AG04450 (cell line): ENCODE data around the gene ZNF791. TPM values are rescaled to one million over a fixed set of nuclear protein-coding genes. Genes with fewer than 3 reads are reported as not detected.

Experiments
- CTCF ChIA-PET: fragments of 300-600, 350-600 bp; formaldehyde crosslinking; extraction: SDS; loops from one replicate; lab custom pipeline; 2022; ENCODE audit warnings: antibody characterized with exemption, inconsistent platforms; lab: Charles Lee
- POLR2A ChIA-PET: fragments of 350-600 bp; formaldehyde crosslinking; extraction: SDS; loops from one replicate; lab custom pipeline; 2021; ENCODE audit warnings: antibody characterized with exemption, inconsistent platforms; lab: Yijun Ruan, JAX
- DNase-seq: peaks from one replicate; pipeline ENCODE4 v3.0.0-alpha.2; 2011; ENCODE audit warnings: low read depth, low spot score
- H3K27ac ChIP-seq: one replicate; pipeline ENCODE4 v1.5.1; 2012; ENCODE audit warnings: low read depth, low read length, control low read depth
- H3K27me3 ChIP-seq: one replicate; pipeline ENCODE4 v1.6.0; 2012; ENCODE audit warnings: low read length; ENCODE audit not compliant: control insufficient read depth, insufficient read depth
- H3K4me3 ChIP-seq: 2 replicates; pipeline ENCODE4 v1.5.1; 2011; ENCODE audit warnings: mild to moderate bottlenecking, low read depth, low read length, control low read depth
- H3K9me3 ChIP-seq: 2 replicates; pipeline ENCODE4 v1.5.1; 2012; ENCODE audit warnings: low read length; ENCODE audit not compliant: control insufficient read depth, insufficient read depth
- polyA plus RNA-seq: library from polyadenylated mRNA; depleted of rRNA; stranded (reverse); fragments of >200 nt; gene quantifications from 2 replicates; pipeline ENCODE4 v1.2.3, GENCODE V29; 2011
- TF ChIP-seq, protein P1 (sequence below): IDR thresholded peaks from 2 replicates; pipeline ENCODE4 v1.5.1; 2011; ENCODE audit warnings: low read depth, low read length, control low read depth, inconsistent platforms

The ZNF791 gene
- polyA plus RNA-seq, 1 experiment, result 15.8 TPM

DNA sequence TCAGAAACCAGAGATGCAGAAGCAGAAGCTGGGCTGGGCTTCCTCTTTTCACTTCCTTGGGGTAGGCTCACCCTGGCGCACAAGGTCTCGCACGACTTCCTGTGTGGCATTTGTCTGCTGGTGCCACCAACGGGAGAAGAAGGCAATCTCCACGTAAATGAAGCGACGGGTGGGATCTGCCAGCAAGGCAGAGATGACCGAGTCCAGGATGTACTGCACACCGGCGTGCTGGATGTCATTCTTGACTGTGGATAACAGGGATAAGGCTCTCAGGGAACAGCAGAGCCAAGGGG, 54.5 kb downstream of the ZNF791 start:
- Histone ChIP-seq H3K27me3 (no peaks in the 10 kb centered on the region), H3K4me3 (no peak overlapping the region), H3K27ac (no peak overlapping the region), H3K9me3 (no peaks in the 10 kb centered on the region; the same call in 1 of the 2 replicates)
- TF ChIP-seq, protein P1, sequence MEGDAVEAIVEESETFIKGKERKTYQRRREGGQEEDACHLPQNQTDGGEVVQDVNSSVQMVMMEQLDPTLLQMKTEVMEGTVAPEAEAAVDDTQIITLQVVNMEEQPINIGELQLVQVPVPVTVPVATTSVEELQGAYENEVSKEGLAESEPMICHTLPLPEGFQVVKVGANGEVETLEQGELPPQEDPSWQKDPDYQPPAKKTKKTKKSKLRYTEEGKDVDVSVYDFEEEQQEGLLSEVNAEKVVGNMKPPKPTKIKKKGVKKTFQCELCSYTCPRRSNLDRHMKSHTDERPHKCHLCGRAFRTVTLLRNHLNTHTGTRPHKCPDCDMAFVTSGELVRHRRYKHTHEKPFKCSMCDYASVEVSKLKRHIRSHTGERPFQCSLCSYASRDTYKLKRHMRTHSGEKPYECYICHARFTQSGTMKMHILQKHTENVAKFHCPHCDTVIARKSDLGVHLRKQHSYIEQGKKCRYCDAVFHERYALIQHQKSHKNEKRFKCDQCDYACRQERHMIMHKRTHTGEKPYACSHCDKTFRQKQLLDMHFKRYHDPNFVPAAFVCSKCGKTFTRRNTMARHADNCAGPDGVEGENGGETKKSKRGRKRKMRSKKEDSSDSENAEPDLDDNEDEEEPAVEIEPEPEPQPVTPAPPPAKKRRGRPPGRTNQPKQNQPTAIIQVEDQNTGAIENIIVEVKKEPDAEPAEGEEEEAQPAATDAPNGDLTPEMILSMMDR, result no peak
- no peak for DNase-seq
- ChIA-PET CTCF (interaction anchor here (1.6 kb wide), 1 partner anchor 102 kb away, joined by 4 read pairs; no protein-coding TSS in a partner anchor), POLR2A (no interaction called here)

- ChIA-PET POLR2A (interaction anchor here (1.0 to 1.3 kb wide), 4 partner anchors 16 to 126 kb away, joined by 3 to 6 read pairs (median 4); partner anchors contain the start of genes DHPS, JUNB, ZNF490 and ZNF791), CTCF (interaction anchor here (1.1 to 1.6 kb wide), 3 partner anchors 26 to 102 kb away, joined by 3 to 5 read pairs (median 4); no protein-coding TSS in a partner anchor)
- TF ChIP-seq, protein P1, result no peak
- Histone ChIP-seq H3K4me3 (peak overlapping the region; percentile 85), H3K9me3 (no peaks in the 10 kb centered on the region; the same call in 1 of the 2 replicates), H3K27me3 (no peaks in the 10 kb centered on the region), H3K27ac (no peak overlapping the region)
- no peak for DNase-seq
Observed at GRCh38 chr19:12665671-12666264, 55.0 kb downstream of the ZNF791 start.

- POLR2A ChIA-PET, result interaction anchor here (0.7 to 1.3 kb wide), 5 partner anchors 15 to 125 kb away, joined by 3 to 6 read pairs (median 3); partner anchors contain the start of genes DHPS, JUNB, ZNF490 and ZNF791
- no peak within 1 kb of the TSS for H3K27ac ChIP-seq
Observed at GRCh38 chr19:12666265-12667048, 55.7 kb downstream of the ZNF791 start, which contains the start of the genes MAN2B1 and WDR83. Gene MAN2B1, minus strand, starts transcription at chr19:12666742. Its CDS starts 41 bp downstream, at chr19:12666701. Gene WDR83, plus strand, starts transcription at chr19:12666807. Its CDS starts 2,984 bp downstream, at chr19:12669791.

GRCh38 chr19:12667731-12668302, 57.1 kb downstream of the ZNF791 start:
- Histone ChIP-seq H3K27ac (no peak overlapping the region), H3K27me3 (no peaks in the 10 kb centered on the region), H3K9me3 (no peaks in the 10 kb centered on the region; the same call in 1 of the 2 replicates), H3K4me3 (peak overlapping the region; percentile 94)
- TF ChIP-seq, protein P1, result no peak
- DNase-seq, result no peak
- ChIA-PET POLR2A (no interaction called here), CTCF (interaction anchor here (1.5 kb wide), 1 partner anchor 9 kb away, joined by 4 read pairs; no protein-coding TSS in a partner anchor)

More at GRCh38 chr19:12666265-12667048, 55.7 kb downstream of the ZNF791 start, which contains the start of the genes MAN2B1 and WDR83:
- no peak for DNase-seq
- H3K4me3 ChIP-seq, result peak within 1 kb of the TSS; percentile 85
- TF ChIP-seq, protein P1, result no peak
- no peaks in the 10 kb centered on the region; the same call in 1 of the 2 replicates for H3K9me3 ChIP-seq
- H3K27me3 ChIP-seq, result no peaks in the 10 kb centered on the region
- CTCF ChIA-PET, result interaction anchor here (0.6 to 1.6 kb wide), 4 partner anchors 27 to 785 kb away, joined by 3 to 5 read pairs (median 4); no protein-coding TSS in a partner anchor
